NCI-H1105 (cell line): ENCODE measurements around the gene AP5Z1.

Experiments used
- DNase-seq: peaks from one replicate; lab custom pipeline; 2025; lab: John Stamatoyannopoulos, UW

Gene AP5Z1

GRCh38 chr7:4820967-4821471 is 45.6 kb downstream of the AP5Z1 start:
- no peak for DNase-seq

- DNase-seq = no peak
Measured at GRCh38 chr7:4822677-4823076, 47.3 kb downstream of the AP5Z1 start.

- DNase-seq = no peak
Measured at GRCh38 chr7:4823441-4824119, 48.2 kb downstream of the AP5Z1 start.

GRCh38 chr7:4824120-4824775 is 48.8 kb downstream of the AP5Z1 start:
- no peak for DNase-seq

- no peak for DNase-seq
Measured at GRCh38 chr7:4825081-4825480, 49.7 kb downstream of the AP5Z1 start.

GRCh38 chr7:4828720-4829383 is 53.4 kb downstream of the AP5Z1 start:
- no peak for DNase-seq

- DNase-seq = no peak
Measured at GRCh38 chr7:4830176-4830575, 54.8 kb downstream of the AP5Z1 start.

GRCh38 chr7:4831723-4832495 is 56.5 kb downstream of the AP5Z1 start:
- no peak for DNase-seq

GRCh38 chr7:4832711-4833110 is 57.3 kb downstream of the AP5Z1 start:
- DNase-seq = no peak

- DNase-seq = no peak
Measured at GRCh38 chr7:4833176-4833575, 57.8 kb downstream of the AP5Z1 start.

GRCh38 chr7:4833691-4834600 is 58.5 kb downstream of the AP5Z1 start:
- DNase-seq = no peak

GRCh38 chr7:4834601-4835397 is 59.4 kb downstream of the AP5Z1 start:
- DNase-seq = no peak

- no peak for DNase-seq
Measured at GRCh38 chr7:4835398-4836205, 60.2 kb downstream of the AP5Z1 start.

- no peak for DNase-seq
Measured at GRCh38 chr7:4836206-4836661, 60.8 kb downstream of the AP5Z1 start.

- DNase-seq = no peak
Measured at GRCh38 chr7:4837041-4837802, 61.8 kb downstream of the AP5Z1 start.

GRCh38 chr7:4837803-4838625 is 62.6 kb downstream of the AP5Z1 start:
- no peak for DNase-seq

GRCh38 chr7:4838626-4839334 is 63.4 kb downstream of the AP5Z1 start:
- DNase-seq = no peak
